B cell (primary cell): ENCODE results near the gene SLC44A1. TPM values are rescaled to one million over a fixed set of nuclear protein-coding genes. Genes with fewer than 3 reads are reported as not detected.

ENCODE experiments used
- ATAC-seq: fragments of 200-7000 bp; cut with Tn5 transposase; one replicate; pipeline ENCODE4 v1.10.0; 2021; ENCODE audit warnings: low read depth, mild to moderate bottlenecking, moderate number of reproducible peaks, moderate library complexity
- CTCF ChIA-PET: fragments of 350-600 bp; sonication (Branson Sonifier 250); formaldehyde crosslinking; loops from one replicate; lab custom pipeline; 2021; ENCODE audit warnings: antibody characterized with exemption, inconsistent platforms; lab: Charles Lee
- POLR2A ChIA-PET: fragments of 350-600 bp; sonication (Branson Sonifier 250); formaldehyde crosslinking; loops from one replicate; lab custom pipeline; 2021; ENCODE audit warnings: antibody characterized with exemption; lab: Charles Lee
- DNase-seq: peaks from one replicate; pipeline ENCODE4 v3.0.0; 2013
- H2AFZ ChIP-seq: 2 replicates; pipeline ENCODE4 v1.6.1; 2012; ENCODE audit warnings: mild to moderate bottlenecking, low read depth, low read length; ENCODE audit not compliant: insufficient read depth, poor library complexity, severe bottlenecking
- H3K27ac ChIP-seq, 2 donors: 1 replicate in 1 of 2; 2 replicates in 1 of 2; pipeline ENCODE4 v1.5.1; 2012 to 2013; ENCODE audit warnings: low read length in 2 of 2, mild to moderate bottlenecking in 2 of 2, moderate library complexity in 1 of 2
- H3K27me3 ChIP-seq, 4 experiments: fragments of 200-600 bp in 1 of 4; sonication (generic) in 1 of 4; replicated peaks in 1 of 4; 1 replicate in 2 of 4; 2 replicates in 2 of 4; pipeline versions ENCODE4 v1.6.1 to v1.7.0; 2013 to 2016; ENCODE audit warnings: low read length in 3 of 4, mild to moderate bottlenecking in 2 of 4, mixed read lengths in 1 of 4, moderate library complexity in 1 of 4; ENCODE audit not compliant: insufficient read depth in 4 of 4, control insufficient read depth in 3 of 4; ENCODE audit errors: control extremely low read depth in 1 of 4
- H3K36me3 ChIP-seq, 2 experiments: replicated peaks in 1 of 2; 1 replicate in 1 of 2; 2 replicates in 1 of 2; pipeline versions ENCODE4 v1.6.1 to v1.7.1; 2013; ENCODE audit warnings: low read length in 1 of 2; ENCODE audit not compliant: insufficient read depth in 2 of 2, control insufficient read depth in 1 of 2; ENCODE audit errors: control extremely low read depth in 1 of 2, extremely low read depth in 1 of 2
- H3K4me1 ChIP-seq, 2 donors: fragments of 200-600 bp in 1 of 2; sonication (generic) in 1 of 2; 1 replicate in 1 of 2; 2 replicates in 1 of 2; pipeline versions ENCODE4 v1.5.1 to v1.6.1; 2013 to 2017; ENCODE audit warnings: low read length in 2 of 2; ENCODE audit not compliant: control insufficient read depth in 2 of 2, insufficient read depth in 2 of 2
- H3K4me2 ChIP-seq: replicated peaks from 2 replicates; pipeline ENCODE3; 2012; ENCODE audit warnings: mild to moderate bottlenecking, low read depth, low read length; ENCODE audit not compliant: poor library complexity, severe bottlenecking
- H3K4me3 ChIP-seq, 5 experiments: fragments of 200-600 bp in 1 of 5; sonication (generic) in 1 of 5; 1 replicate in 3 of 5; 2 replicates in 2 of 5; pipeline versions ENCODE4 v1.5.1 to v1.7.0; 2011 to 2016; ENCODE audit warnings: low read length in 4 of 5, mild to moderate bottlenecking in 4 of 5, low read depth in 2 of 5, control low read depth in 1 of 5, moderate library complexity in 1 of 5; ENCODE audit not compliant: insufficient read depth in 1 of 5; ENCODE audit errors: control extremely low read depth in 1 of 5, extremely low read depth in 1 of 5
- H3K79me2 ChIP-seq: fragments of 200-600 bp; sonication (generic); one replicate; pipeline ENCODE4 v1.6.0; 2016; ENCODE audit warnings: low read length; ENCODE audit not compliant: control insufficient read depth, insufficient read depth
- H3K9ac ChIP-seq: fragments of 200-600 bp; sonication (generic); 2 replicates; pipeline ENCODE4 v1.6.1; 2017; ENCODE audit warnings: mild to moderate bottlenecking, low read length, moderate library complexity
- H3K9me3 ChIP-seq, 3 donors: one replicate each; pipeline versions ENCODE4 v1.6.1 to v1.7.1; 2013; ENCODE audit warnings: low read length in 2 of 3; ENCODE audit not compliant: control insufficient read depth in 2 of 3, insufficient read depth in 1 of 3; ENCODE audit errors: control extremely low read depth in 1 of 3
- H4K20me1 ChIP-seq: 2 replicates; pipeline ENCODE4 v1.6.0; 2012; ENCODE audit warnings: mild to moderate bottlenecking, low read length; ENCODE audit not compliant: insufficient read depth, control insufficient read depth, poor library complexity, severe bottlenecking
- H3K27ac Mint-ChIP-seq: one replicate; pipeline ENCODE4 v1.8.0; 2021; ENCODE audit warnings: mixed read lengths
- H3K27me3 Mint-ChIP-seq: one replicate; pipeline ENCODE4 v1.8.0; 2021; ENCODE audit warnings: mixed read lengths
- H3K4me1 Mint-ChIP-seq: one replicate; pipeline ENCODE4 v1.8.0; 2021; ENCODE audit warnings: mixed read lengths
- H3K4me3 Mint-ChIP-seq: one replicate; pipeline ENCODE4 v1.8.0; 2021; ENCODE audit warnings: mixed read lengths
- H3K9me3 Mint-ChIP-seq: one replicate; pipeline ENCODE4 v1.8.0; 2022; ENCODE audit warnings: mixed read lengths; ENCODE audit not compliant: insufficient read depth
- CTCF ChIP-seq: fragments of 200-600 bp; IDR thresholded peaks from one replicate; pipeline ENCODE4 v1.8.0; 2022; ENCODE audit warnings: antibody characterized with exemption, mild to moderate bottlenecking
- EZH2 ChIP-seq: IDR thresholded peaks from 2 replicates; pipeline ENCODE4 v1.6.1; 2012; ENCODE audit warnings: borderline replicate concordance, low read depth, mild to moderate bottlenecking, moderate library complexity, low read length; ENCODE audit not compliant: insufficient read depth, poor library complexity, severe bottlenecking
- WGBS: methylation state at CpG from one replicate; pipeline ENCODE4 v1.1.5; 2013; ENCODE audit warnings: missing lambda C conversion rate; ENCODE audit not compliant: insufficient coverage; 5-methylcytosine and 5-hydroxymethylcytosine counted together
- intact Hi-C: fragments of 100-400 bp; cut with micrococcal nuclease; formaldehyde crosslinking; loops from one replicate; pipeline ENCODE4 v1.10.0; 2022
- polyA plus RNA-seq: library from polyadenylated mRNA; depleted of rRNA; stranded (reverse); fragments of >200 nt; gene quantifications from 2 replicates; pipeline ENCODE4 v1.2.3, GENCODE V29; 2012
- total RNA-seq, 2 donors: library from RNA; stranded (reverse); fragments of 120-200 nt in 1 of 2; gene quantifications; 1 replicate in 1 of 2; 2 replicates in 1 of 2; pipeline versions ENCODE4 v1.2.3 to v1.2.4, GENCODE V29; 2013 to 2022

SLC44A1 gene
- total and polyA plus RNA-seq, 2 donors (not counting 1 experiment from before 2014, with no cell fraction given): 2.2 to 17.7 TPM

- H3K27me3 Mint-ChIP-seq: peaks cover 6% of the 10 kb centered on the region
Observed at GRCh38 chr9:105219291-105219805, 25.1 kb upstream of the SLC44A1 start.

DNA sequence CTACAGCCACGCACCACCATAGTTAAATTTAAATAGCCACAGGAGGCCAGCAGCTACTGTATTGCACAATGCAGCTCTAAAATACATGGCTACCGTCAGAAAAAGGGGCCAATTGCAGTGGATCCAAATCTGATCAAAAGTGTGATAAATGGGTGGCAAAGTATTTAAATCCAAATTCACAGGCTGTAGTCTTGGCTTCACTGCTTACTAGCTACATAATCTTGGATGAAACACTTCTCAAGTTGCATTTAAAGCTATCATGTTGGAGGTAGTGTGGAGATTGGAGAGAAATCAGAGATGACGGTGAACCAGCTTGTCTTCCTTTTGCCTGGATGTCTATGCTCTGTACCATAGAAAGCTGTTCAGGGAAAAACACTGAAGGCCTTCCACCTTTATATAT is 24.0 kb upstream of the SLC44A1 start:
- Mint-ChIP-seq H3K4me3 (no peak overlapping the region), H3K4me1 (no peaks in the 10 kb centered on the region), H3K27ac (no peak overlapping the region), H3K9me3 (peaks cover 19% of the 10 kb centered on the region), H3K27me3 (peaks cover 6% of the 10 kb centered on the region)
- ChIA-PET CTCF (no interaction called here), POLR2A (no interaction called here)
- H3K4me3 ChIP-seq: no peak overlapping the region
- H3K4me1 ChIP-seq: no peaks in the 10 kb centered on the region
- H3K36me3 ChIP-seq: no peaks in the 10 kb centered on the region
- H2AFZ ChIP-seq: no peak overlapping the region
- ATAC-seq (no peak), DNase-seq (no peak)
- TF ChIP-seq EZH2 (no peak), CTCF (no peak)
- no peak overlapping the region for H3K9ac ChIP-seq
- peaks cover 3 to 23% (median 8%) of the 10 kb centered on the region in 3 donors for H3K9me3 ChIP-seq
- H3K4me2 ChIP-seq: no peak overlapping the region
- H3K79me2 ChIP-seq: no peaks in the 10 kb centered on the region
- H3K27me3 ChIP-seq: peaks cover 0 to 3% (median 0%) of the 10 kb centered on the region in 4 experiments
- H4K20me1 ChIP-seq: no peaks in the 10 kb centered on the region
- WGBS: no CpG with 5 or more reads among the region's 3 CpGs
- no peak overlapping the region for H3K27ac ChIP-seq
- intact Hi-C loops: no loop called here

More at GRCh38 chr9:105219291-105219805, 25.1 kb upstream of the SLC44A1 start:
- WGBS: no CpG with 5 or more reads among the region's 1 CpG
- H3K9me3 Mint-ChIP-seq: peaks cover 13% of the 10 kb centered on the region
- Histone ChIP-seq H3K79me2 (no peaks in the 10 kb centered on the region), H3K27me3 (no peaks in the 10 kb centered on the region), H3K4me2 (no peak overlapping the region), H3K36me3 (no peaks in the 10 kb centered on the region), H3K4me1 (no peaks in the 10 kb centered on the region), H3K4me3 (no peak overlapping the region), H2AFZ (no peak overlapping the region), H3K9ac (no peak overlapping the region), H4K20me1 (no peaks in the 10 kb centered on the region), H3K9me3 (peaks cover 0 to 14% (median 4%) of the 10 kb centered on the region in 3 donors), H3K27ac (no peak overlapping the region)
- intact Hi-C loops: no loop called here
- TF ChIP-seq EZH2: no peak
- TF ChIP-seq CTCF: no peak
- no peaks in the 10 kb centered on the region for H3K4me1 Mint-ChIP-seq
- H3K4me3 Mint-ChIP-seq: no peak overlapping the region
- ChIA-PET POLR2A (no interaction called here), CTCF (no interaction called here)
- ATAC-seq (no peak), DNase-seq (no peak)
- H3K27ac Mint-ChIP-seq: no peak overlapping the region
